Kidney (tissue), 22 donors: ENCODE data around the gene ECHS1. TPM values are rescaled to one million over a fixed set of nuclear protein-coding genes. Genes with fewer than 3 reads are reported as not detected.

ENCODE experiments used
- DNase-seq, 5 donors: peaks; one replicate each; pipeline ENCODE4 v3.0.0-alpha.2; 2013 to 2020
- FAIRE-seq: peaks from 2 replicates; lab custom pipeline; 2012; peaks lifted over from hg19 to GRCh38; lab: Jason Lieb, UNC
- H3K27ac ChIP-seq, 2 donors: one replicate each; pipeline ENCODE4 v1.7.0; 2013; ENCODE audit warnings: low read depth in 2 of 2, low read length in 2 of 2, inconsistent platforms in 1 of 2
- H3K27me3 ChIP-seq: one replicate; pipeline ENCODE4 v1.7.1; 2013; ENCODE audit warnings: low read length, inconsistent platforms; ENCODE audit not compliant: control insufficient read depth, insufficient read depth
- H3K36me3 ChIP-seq, 3 donors: one replicate each; pipeline versions ENCODE4 v1.7.0 to v1.7.1; 2013; ENCODE audit warnings: low read length in 3 of 3, control low read depth in 1 of 3, inconsistent platforms in 1 of 3; ENCODE audit not compliant: insufficient read depth in 3 of 3, control insufficient read depth in 2 of 3
- H3K4me1 ChIP-seq, 3 donors: one replicate each; pipeline versions ENCODE4 v1.7.0 to v1.7.1; 2013; ENCODE audit warnings: low read length in 3 of 3, inconsistent platforms in 1 of 3, low read depth in 1 of 3; ENCODE audit not compliant: control insufficient read depth in 2 of 3, insufficient read depth in 2 of 3
- H3K4me3 ChIP-seq, 3 donors: one replicate each; pipeline versions ENCODE4 v1.7.0 to v1.8.1; 2013; ENCODE audit warnings: low read length in 3 of 3, control low read depth in 1 of 3, inconsistent platforms in 1 of 3
- H3K9ac ChIP-seq, 3 donors: one replicate each; pipeline versions ENCODE4 v1.7.0 to v1.7.1; 2013; ENCODE audit warnings: low read length in 3 of 3, control low read depth in 1 of 3, inconsistent platforms in 1 of 3
- H3K9me3 ChIP-seq, 3 donors: one replicate each; pipeline versions ENCODE4 v1.7.0 to v1.7.1; 2013; ENCODE audit warnings: low read length in 3 of 3, control low read depth in 1 of 3, inconsistent platforms in 1 of 3; ENCODE audit not compliant: control insufficient read depth in 2 of 3, insufficient read depth in 1 of 3
- CTCF ChIP-seq: IDR thresholded peaks from 3 replicates; pipeline ENCODE4 v1.5.1; 2012; ENCODE audit warnings: mild to moderate bottlenecking, moderate library complexity, borderline replicate concordance; ENCODE audit not compliant: insufficient read depth; ENCODE audit errors: extremely low read depth
- intact Hi-C: fragments of 100-400 bp; cut with DNase I; formaldehyde crosslinking; loops from one replicate; pipeline ENCODE4 v1.11.1; 2022
- long read RNA-seq, 10 donors: library from polyadenylated mRNA in 1 of 10; unstranded in 1 of 10; transcript quantifications; one replicate each; pipeline ENCODE4 v2.0.0 and lab custom pipeline, GENCODE V29; 2021 to 2026
- polyA plus RNA-seq: library from polyadenylated mRNA; stranded (reverse); fragments of 350-450 nt; fragmentation: Illumina TruSeq; extraction: RNeasy Lipid Tissue Mini Kit (QIAGEN cat#74804); gene quantifications from one replicate; pipeline ENCODE4 v1.2.3, GENCODE V29; 2014; ENCODE audit warnings: low read depth, low replicate concordance; ENCODE audit not compliant: insufficient read depth
- total RNA-seq: library from RNA; stranded (reverse); fragmentation: NEBNext Ultra II Directional; extraction: Animal tissue kit (Norgen Biotek cat#: 25700); gene quantifications from one replicate; pipeline ENCODE4 v1.2.1, GENCODE V29; 2021
- donor health status: control.
- donor health status: control.
- donor health status: control.
- donor health status: control.
- donor health status: control.
- donor health status: DM: yes; HTN: yes; CAD: no.
- donor health status: Normal renal cell carcinoma (clear cell type).

Gene ECHS1
- 85.6 TPM for total RNA-seq
- 599 TPM for polyA plus RNA-seq
- long read RNA-seq, donor 1, transcript ECHS1-201 (8 exons, 1,617 nt) = major isoform, 62 of 83 reads
- long read RNA-seq, donor 1, partial matches to known transcripts = 21 of 83 reads
- long read RNA-seq, donor 1, other reads (novel, unspliced or antisense) = 0 of 83 reads
- long read RNA-seq, donor 2, transcript ECHS1-201 (8 exons, 1,617 nt) = major isoform, 89 of 96 reads
- long read RNA-seq, donor 2, partial matches to known transcripts = 7 of 96 reads
- long read RNA-seq, donor 2, other reads (novel, unspliced or antisense) = 0 of 96 reads
- long read RNA-seq, donor 3, transcript ECHS1-201 (8 exons, 1,617 nt) = major isoform, 78 of 108 reads
- long read RNA-seq, donor 3, partial matches to known transcripts = 30 of 108 reads
- long read RNA-seq, donor 3, other reads (novel, unspliced or antisense) = 0 of 108 reads
- long read RNA-seq, donor 4, transcript ECHS1-201 (8 exons, 1,617 nt) = major isoform, 99 of 110 reads
- long read RNA-seq, donor 4, partial matches to known transcripts = 11 of 110 reads
- long read RNA-seq, donor 4, other reads (novel, unspliced or antisense) = 0 of 110 reads
- long read RNA-seq, donor 5, transcript ECHS1-201 (8 exons, 1,617 nt) = major isoform, 10 of 10 reads
- long read RNA-seq, donor 5, partial matches to known transcripts = 0 of 10 reads
- long read RNA-seq, donor 5, other reads (novel, unspliced or antisense) = 0 of 10 reads
- long read RNA-seq, donor 6, transcript ECHS1-201 (8 exons, 1,617 nt) = major isoform, 46 of 66 reads
- long read RNA-seq, donor 6, partial matches to known transcripts = 20 of 66 reads
- long read RNA-seq, donor 6, other reads (novel, unspliced or antisense) = 0 of 66 reads
- long read RNA-seq, donor 7, transcript ECHS1-201 (8 exons, 1,617 nt) = major isoform, 191 of 219 reads
- long read RNA-seq, donor 7, partial matches to known transcripts = 19 of 219 reads
- long read RNA-seq, donor 7, other reads (novel, unspliced or antisense) = 9 of 219 reads
- long read RNA-seq, donor 8, transcript ECHS1-201 (8 exons, 1,617 nt) = major isoform, 62 of 105 reads
- long read RNA-seq, donor 8, partial matches to known transcripts = 43 of 105 reads
- long read RNA-seq, donor 8, other reads (novel, unspliced or antisense) = 0 of 105 reads
- long read RNA-seq, donor 9, transcript ECHS1-201 (8 exons, 1,617 nt) = major isoform, 33 of 38 reads
- long read RNA-seq, donor 9, partial matches to known transcripts = 5 of 38 reads
- long read RNA-seq, donor 9, other reads (novel, unspliced or antisense) = 0 of 38 reads
- long read RNA-seq, donor 10, transcript ECHS1-201 (8 exons, 1,617 nt) = major isoform, 62 of 77 reads
- long read RNA-seq, donor 10, partial matches to known transcripts = 15 of 77 reads
- long read RNA-seq, donor 10, other reads (novel, unspliced or antisense) = 0 of 77 reads

GRCh38 chr10:133373174-133374090 is at the start of gene ECHS1:
TSS of gene ECHS1 (minus strand) at chr10:133373354. CDS start at chr10:133373333, 21 bp downstream.
- no peaks in the 10 kb centered on the region for H3K9me3 ChIP-seq
- H3K36me3 ChIP-seq = peaks cover 2 to 21% (median 13%) of the 10 kb centered on the region in 3 donors
- TF ChIP-seq CTCF = no peak
- DNase-seq (peak; percentile 97 to 99 (median 98)), FAIRE-seq (no peak)
- intact Hi-C loops = no loop called here
- H3K9ac ChIP-seq = peak within 1 kb of the TSS in 2 of 3 donors; percentile 36 to 46
- peak within 1 kb of the TSS; percentile 53 to 64 (median 62) for H3K4me3 ChIP-seq
- no peaks in the 10 kb centered on the region for H3K27me3 ChIP-seq
- peaks cover 0 to 11% (median 0%) of the 10 kb centered on the region in 3 donors for H3K4me1 ChIP-seq
- peak within 1 kb of the TSS; percentile 65 to 74 for H3K27ac ChIP-seq

DNA sequence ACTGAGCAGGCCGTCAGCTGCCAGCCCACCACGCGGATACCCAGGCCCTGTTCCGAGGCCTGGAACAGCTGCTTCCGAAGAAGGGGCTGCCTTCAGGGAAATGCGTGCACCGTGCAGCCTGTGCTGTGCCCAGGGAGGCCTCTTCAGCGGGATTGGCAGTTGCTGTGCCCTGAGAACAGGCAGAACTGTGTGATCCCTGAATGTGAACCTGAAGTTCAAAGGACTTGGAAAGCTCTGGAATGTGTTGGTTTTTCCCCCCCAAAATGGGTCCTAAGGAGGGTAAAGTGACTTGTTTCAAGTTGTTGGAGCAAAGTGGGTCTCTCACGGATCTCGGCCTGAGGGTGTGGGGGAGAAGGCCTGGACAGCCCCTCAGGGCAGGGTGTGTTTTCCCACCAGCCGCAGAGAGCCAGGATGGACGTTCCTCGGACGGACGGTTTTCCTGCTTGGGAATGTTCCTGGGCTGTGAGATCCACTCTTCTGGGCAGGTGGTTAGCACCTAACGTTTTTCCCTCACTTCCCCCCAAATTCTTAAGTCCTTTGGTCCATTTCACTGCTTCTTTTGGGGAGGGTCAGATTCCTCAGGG is 49.2 kb upstream of the ECHS1 start:
- DNase-seq = peak in 2 of 5 donors; percentile 23 to 42
- Histone ChIP-seq H3K4me1 (peaks cover 0 to 2% (median 0%) of the 10 kb centered on the region in 3 donors), H3K27ac (no peak overlapping the region), H3K27me3 (no peaks in the 10 kb centered on the region), H3K9ac (no peak overlapping the region), H3K9me3 (no peaks in the 10 kb centered on the region), H3K36me3 (peaks cover 0 to 6% (median 5%) of the 10 kb centered on the region in 3 donors), H3K4me3 (no peak overlapping the region)
- TF ChIP-seq CTCF = no peak
- no peak for FAIRE-seq
- intact Hi-C loops = no loop called here
